PFSK-1 (cell line): ENCODE data around the gene ZNF608.

Experiments used
- FOXP2 ChIP-seq: optimal IDR thresholded peaks from 2 replicates; pipeline ENCODE3; 2011; ENCODE audit warnings: borderline replicate concordance, control low read depth, inconsistent platforms; ENCODE audit not compliant: insufficient read depth; ENCODE audit errors: extremely low read length, extremely low read depth
- POLR2AphosphoS5 ChIP-seq: IDR thresholded peaks from 2 replicates; pipeline ENCODE4 v1.6.1; 2012; ENCODE audit warnings: low read depth, mild to moderate bottlenecking, control low read depth, low read length, moderate library complexity
- REST ChIP-seq, 2 experiments: IDR thresholded peaks; 2 replicates each; pipeline versions ENCODE4 v1.6.1 to v1.8.0; 2011 to 2012; ENCODE audit warnings: low read depth in 2 of 2, low read length in 2 of 2, control low read depth in 1 of 2, inconsistent platforms in 1 of 2, mild to moderate bottlenecking in 1 of 2, moderate library complexity in 1 of 2; ENCODE audit not compliant: insufficient read depth in 1 of 2
- SIN3A ChIP-seq: IDR thresholded peaks from 2 replicates; pipeline ENCODE4 v1.6.1; 2012; ENCODE audit warnings: mild to moderate bottlenecking, low read length, moderate library complexity, borderline replicate concordance; ENCODE audit not compliant: insufficient read depth
- TAF1 ChIP-seq: IDR thresholded peaks from 2 replicates; pipeline ENCODE4 v1.6.1; 2012; ENCODE audit warnings: low read length, control low read depth, borderline replicate concordance; ENCODE audit not compliant: insufficient read depth

ZNF608 gene

GRCh38 chr5:124752854-124753720, 6.6 kb upstream of the ZNF608 start:
- TF ChIP-seq SIN3A: no peak
- TF ChIP-seq FOXP2: no peak
- no peak for TF ChIP-seq TAF1
- TF ChIP-seq REST (IDR thresholded peaks at IDR 0.05; ENCODE audit: insufficient read depth in 1 of 2, low read depth in 2 of 2, low read length in 2 of 2): no peak
- no peak for TF ChIP-seq POLR2AphosphoS5

GRCh38 chr5:124751031-124751430, 4.6 kb upstream of the ZNF608 start:
- no peak for TF ChIP-seq TAF1
- TF ChIP-seq SIN3A: no peak
- no peak for TF ChIP-seq POLR2AphosphoS5
- no peak for TF ChIP-seq FOXP2
- TF ChIP-seq REST (IDR thresholded peaks at IDR 0.05; ENCODE audit: insufficient read depth in 1 of 2, low read depth in 2 of 2, low read length in 2 of 2): no peak

- TF ChIP-seq TAF1 (peak; percentile 48; the same call in 1 of the 2 replicates), POLR2AphosphoS5 (peak; percentile 57; the same call in 1 of the 2 replicates), REST (IDR thresholded peaks at IDR 0.05; ENCODE audit: insufficient read depth in 1 of 2, low read depth in 2 of 2, low read length in 2 of 2) (no peak), FOXP2 (no peak), SIN3A (no peak)
These were observed 2.5 kb upstream of the ZNF608 start for GRCh38 chr5:124748687-124749594.

- no peak for TF ChIP-seq SIN3A
- TF ChIP-seq TAF1: no peak
- TF ChIP-seq FOXP2: no peak
- no peak for TF ChIP-seq REST (IDR thresholded peaks at IDR 0.05; ENCODE audit: insufficient read depth in 1 of 2, low read depth in 2 of 2, low read length in 2 of 2)
- no peak for TF ChIP-seq POLR2AphosphoS5
These were observed 1.6 kb upstream of the ZNF608 start for GRCh38 chr5:124747791-124748686.
